ENCODE measurements around the gene CENPE.

GRCh38 chr4:103197765-103198110, 405 bp downstream of the CENPE start:
- no peak for TF ChIP-seq CTCF (IDR thresholded peaks at IDR 0.05; ENCODE audit: control extremely low read depth in 1 of 3, insufficient read depth in 1 of 3, low read depth in 1 of 3, low read length in 3 of 3)
- TF ChIP-seq, protein P1, sequence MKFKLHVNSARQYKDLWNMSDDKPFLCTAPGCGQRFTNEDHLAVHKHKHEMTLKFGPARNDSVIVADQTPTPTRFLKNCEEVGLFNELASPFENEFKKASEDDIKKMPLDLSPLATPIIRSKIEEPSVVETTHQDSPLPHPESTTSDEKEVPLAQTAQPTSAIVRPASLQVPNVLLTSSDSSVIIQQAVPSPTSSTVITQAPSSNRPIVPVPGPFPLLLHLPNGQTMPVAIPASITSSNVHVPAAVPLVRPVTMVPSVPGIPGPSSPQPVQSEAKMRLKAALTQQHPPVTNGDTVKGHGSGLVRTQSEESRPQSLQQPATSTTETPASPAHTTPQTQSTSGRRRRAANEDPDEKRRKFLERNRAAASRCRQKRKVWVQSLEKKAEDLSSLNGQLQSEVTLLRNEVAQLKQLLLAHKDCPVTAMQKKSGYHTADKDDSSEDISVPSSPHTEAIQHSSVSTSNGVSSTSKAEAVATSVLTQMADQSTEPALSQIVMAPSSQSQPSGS (IDR thresholded peaks at IDR 0.05; ENCODE audit: low read length) = no peak
- no peak for TF ChIP-seq SRF (IDR thresholded peaks at IDR 0.05; ENCODE audit: low read depth, low read length)
- TF ChIP-seq EZH2 (IDR thresholded peaks at IDR 0.05; ENCODE audit: low read depth, low read length, severe bottlenecking) = no peak
- TF ChIP-seq RFX5 (IDR thresholded peaks at IDR 0.05; ENCODE audit: borderline replicate concordance, low read depth, low read length) = no peak
- no peak for TF ChIP-seq CREB1 (IDR thresholded peaks at IDR 0.05)
- no peak for TF ChIP-seq SIX5 (IDR thresholded peaks at IDR 0.05; ENCODE audit: low read depth, low read length)
- no peak for TF ChIP-seq PHF8 (conservative IDR thresholded peaks at IDR 0.05; ENCODE audit: low read depth, low read length)
- no peak for TF ChIP-seq KDM1A (IDR thresholded peaks at IDR 0.05; ENCODE audit: borderline replicate concordance, low read length)
- TF ChIP-seq, protein P2, sequence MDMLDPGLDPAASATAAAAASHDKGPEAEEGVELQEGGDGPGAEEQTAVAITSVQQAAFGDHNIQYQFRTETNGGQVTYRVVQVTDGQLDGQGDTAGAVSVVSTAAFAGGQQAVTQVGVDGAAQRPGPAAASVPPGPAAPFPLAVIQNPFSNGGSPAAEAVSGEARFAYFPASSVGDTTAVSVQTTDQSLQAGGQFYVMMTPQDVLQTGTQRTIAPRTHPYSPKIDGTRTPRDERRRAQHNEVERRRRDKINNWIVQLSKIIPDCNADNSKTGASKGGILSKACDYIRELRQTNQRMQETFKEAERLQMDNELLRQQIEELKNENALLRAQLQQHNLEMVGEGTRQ (IDR thresholded peaks at IDR 0.05; ENCODE audit: low read length) = no peak
- TF ChIP-seq SP1 (IDR thresholded peaks at IDR 0.05; ENCODE audit: low read depth, low read length) = no peak
- TF ChIP-seq CHD1 (IDR thresholded peaks at IDR 0.05; ENCODE audit: low read depth, low read length) = no peak
- TF ChIP-seq SUZ12 (IDR thresholded peaks at IDR 0.05; ENCODE audit: low read length) = no peak

Data from H1 (cell line).